SK-N-SH treated with all-trans-retinoic acid at 6 μM for 48 hours (cell line): ENCODE results near the gene ITGBL1.

Experiments
- ARNTL ChIP-seq: fragments of 450-650 bp; formaldehyde crosslinking; IDR thresholded peaks from 2 replicates; pipeline ENCODE4 v1.5.0; 2020; ENCODE audit warnings: low read depth, mild to moderate bottlenecking, moderate library complexity, borderline replicate concordance
- ESRRG ChIP-seq: fragments of 250-450 bp; sonication (Bioruptor Pico); IDR thresholded peaks from 2 replicates; pipeline ENCODE4 v1.6.1; 2021; ENCODE audit warnings: mild to moderate bottlenecking
- GLIS3 ChIP-seq: fragments of 250-450 bp; sonication (Bioruptor Pico); IDR thresholded peaks from 2 replicates; pipeline ENCODE4 v1.5.0; 2020; ENCODE audit warnings: mild to moderate bottlenecking, moderate library complexity
- OSR1 ChIP-seq: fragments of 250-450 bp; sonication (Bioruptor Pico); IDR thresholded peaks from 2 replicates; pipeline ENCODE4 v1.8.0; 2022; ENCODE audit warnings: moderate library complexity, mild to moderate bottlenecking, inconsistent platforms
- PATZ1 ChIP-seq: fragments of 250-450 bp; sonication (Bioruptor Pico); IDR thresholded peaks from 2 replicates; pipeline ENCODE4 v1.8.0; 2020; ENCODE audit warnings: mild to moderate bottlenecking, moderate library complexity, borderline replicate concordance
- PPARA ChIP-seq: fragments of 250-450 bp; sonication (Bioruptor Pico); IDR thresholded peaks from 2 replicates; pipeline ENCODE4 v1.5.0; 2020; ENCODE audit warnings: mild to moderate bottlenecking, borderline replicate concordance
- RARB ChIP-seq: fragments of 250-450 bp; sonication (Bioruptor Pico); IDR thresholded peaks from 2 replicates; pipeline ENCODE4 v1.8.0; 2021; ENCODE audit warnings: mild to moderate bottlenecking, moderate library complexity
- TCF4 ChIP-seq: fragments of 250-450 bp; sonication (Bioruptor Pico); IDR thresholded peaks from 2 replicates; pipeline ENCODE4 v1.8.0; 2021; ENCODE audit warnings: mild to moderate bottlenecking, moderate library complexity, borderline replicate concordance
- TOX ChIP-seq: fragments of 250-450 bp; sonication (Bioruptor Pico); IDR thresholded peaks from 2 replicates; pipeline ENCODE4 v1.8.0; 2021; ENCODE audit warnings: mild to moderate bottlenecking, moderate library complexity, borderline replicate concordance
- TSHZ2 ChIP-seq: fragments of 250-450 bp; sonication (Bioruptor Pico); IDR thresholded peaks from 2 replicates; pipeline ENCODE4 v1.5.0; 2020; ENCODE audit warnings: mild to moderate bottlenecking, moderate library complexity
- ZFP3 ChIP-seq: fragments of 250-450 bp; sonication (Bioruptor Pico); IDR thresholded peaks from 2 replicates; pipeline ENCODE4 v1.5.0; 2020; ENCODE audit warnings: mild to moderate bottlenecking, moderate library complexity
- ZFP30 ChIP-seq: fragments of 450-650 bp; formaldehyde crosslinking; IDR thresholded peaks from 2 replicates; pipeline ENCODE4 v1.5.0; 2022; ENCODE audit warnings: mild to moderate bottlenecking, moderate library complexity

- TF ChIP-seq ESRRG (CRISPR knock-in tag) = no peak
- TF ChIP-seq PATZ1 (CRISPR knock-in tag) = no peak
- no peak for TF ChIP-seq ZFP30 (CRISPR knock-in tag)
- no peak for TF ChIP-seq ZFP3 (CRISPR knock-in tag)
- no peak for TF ChIP-seq TCF4
- TF ChIP-seq ARNTL (CRISPR knock-in tag) = no peak
- TF ChIP-seq RARB (CRISPR knock-in tag) = no peak
- TF ChIP-seq PPARA = no peak
- no peak for TF ChIP-seq TOX (CRISPR knock-in tag)
- no peak for TF ChIP-seq TSHZ2 (CRISPR knock-in tag)
- no peak for TF ChIP-seq OSR1 (CRISPR knock-in tag)
- TF ChIP-seq GLIS3 (CRISPR knock-in tag) = no peak
These were observed 18.6 kb upstream of the ITGBL1 start for GRCh38 chr13:101433895-101434294.
